HG02870 (cell line): Measurements from ENCODE around the gene PDXDC1.
"Not testable (repeated sequence)": the region's sequence is repeated elsewhere in the genome, so short reads cannot be mapped to it uniquely, and the experiment has no call there.

Experiments
- ATAC-seq: cut with Tn5 transposase; IDR thresholded peaks from one replicate; pipeline ENCODE4 v1.9.1; 2021; ENCODE audit warnings: mild to moderate bottlenecking, moderate library complexity; ENCODE audit not compliant: unreplicated experiment

Gene PDXDC1

GRCh38 chr16:14974656-14975417, at the start of gene PDXDC1:
TSS of gene PDXDC1 (plus strand) at chr16:14975026. CDS start at chr16:14975200, 174 bp downstream.
- ATAC-seq = peak; percentile 90

GRCh38 chr16:14928064-14928714, 46.6 kb upstream of the PDXDC1 start:
- ATAC-seq = not testable (repeated sequence)

- not testable (repeated sequence) for ATAC-seq
Measured at GRCh38 chr16:14929176-14929575, 45.6 kb upstream of the PDXDC1 start.

- not testable (repeated sequence) for ATAC-seq
Measured at GRCh38 chr16:14930246-14930645, 44.6 kb upstream of the PDXDC1 start.

- ATAC-seq = not testable (repeated sequence)
Measured at GRCh38 chr16:14930971-14931370, 43.9 kb upstream of the PDXDC1 start.

- not testable (repeated sequence) for ATAC-seq
Measured at GRCh38 chr16:14932581-14933375, 42.0 kb upstream of the PDXDC1 start.

GRCh38 chr16:14937143-14937542, 37.7 kb upstream of the PDXDC1 start, which contains the start of gene NPIPA1:
TSS of gene NPIPA1 (plus strand) at chr16:14937443. CDS start at chr16:14937443, 0 bp downstream.
- not testable (repeated sequence) for ATAC-seq

GRCh38 chr16:14937994-14938393, 36.8 kb upstream of the PDXDC1 start:
- not testable (repeated sequence) for ATAC-seq

GRCh38 chr16:14942686-14943085, 32.1 kb upstream of the PDXDC1 start:
- not testable (repeated sequence) for ATAC-seq

- no peak for ATAC-seq
Measured at GRCh38 chr16:14955546-14956231, 19.1 kb upstream of the PDXDC1 start.

GRCh38 chr16:14957576-14958322, 17.1 kb upstream of the PDXDC1 start:
- no peak for ATAC-seq

- ATAC-seq = no peak
Measured at GRCh38 chr16:14958323-14958600, 16.6 kb upstream of the PDXDC1 start.

GRCh38 chr16:14958970-14959369, 15.9 kb upstream of the PDXDC1 start:
- no peak for ATAC-seq

- no peak for ATAC-seq
Measured at GRCh38 chr16:14961405-14962186, 13.2 kb upstream of the PDXDC1 start.

GRCh38 chr16:14963281-14964173, 11.3 kb upstream of the PDXDC1 start:
- ATAC-seq = no peak

- no peak for ATAC-seq
Measured at GRCh38 chr16:14965328-14965727, 9.5 kb upstream of the PDXDC1 start.

- not testable (repeated sequence) for ATAC-seq
Measured at GRCh38 chr16:14969795-14970194, 5.0 kb upstream of the PDXDC1 start.

- ATAC-seq = not testable (repeated sequence)
Measured at GRCh38 chr16:14971621-14972228, 3.1 kb upstream of the PDXDC1 start.
